Measurements from ENCODE around the gene PKIB. TPM values are rescaled to one million over a fixed set of nuclear protein-coding genes. Genes with fewer than 3 reads are reported as not detected.

PKIB gene
- total RNA-seq, 2 donors from 2014 or later: 46.0 to 56.1 TPM

DNA sequence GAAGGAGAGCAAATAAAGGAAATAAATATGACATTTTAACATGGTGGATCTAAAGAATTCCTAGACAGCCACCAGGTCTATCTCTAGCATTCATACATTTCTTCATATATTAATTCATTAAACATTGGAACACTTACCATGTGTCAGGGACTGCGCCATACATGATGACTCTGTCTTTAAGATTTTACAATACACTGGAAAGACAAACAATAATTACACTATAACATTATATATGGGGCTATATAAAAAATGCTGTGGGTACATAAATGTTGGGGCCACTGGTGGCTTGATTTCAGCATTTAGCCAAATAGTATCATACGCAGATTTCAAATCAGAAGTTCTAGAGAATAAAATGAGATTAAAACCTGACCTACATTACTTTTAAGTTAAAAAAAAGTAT is 33.3 kb upstream of the PKIB start:
- H3K27ac Mint-ChIP-seq: no peak overlapping the region
- Histone ChIP-seq H3K4me1 (ENCODE audit: control insufficient read depth, insufficient read depth, low read length) (no peaks in the 10 kb centered on the region), H3K27ac (ENCODE audit: low read depth, low read length) (no peak overlapping the region), H3K9ac (ENCODE audit: extremely low read depth, low read length, poor library complexity, severe bottlenecking) (no peak overlapping the region), H3K36me3 (ENCODE audit: control insufficient read depth, insufficient read depth, low read length) (no peaks in the 10 kb centered on the region), H3K4me3 (ENCODE audit: low read length) (no peak overlapping the region), H3K9me3 (ENCODE audit: control insufficient read depth, low read length) (peaks cover 53% of the 10 kb centered on the region), H3K27me3 (ENCODE audit: control insufficient read depth, insufficient read depth, low read length, poor library complexity, severe bottlenecking) (no peaks in the 10 kb centered on the region)
- no peak for DNase-seq
- 92% methylated on average over 2 of the region's 2 CpGs; no CpG with 5 or more reads in 1 of the 2 experiments for WGBS, 2 experiments (ENCODE audit: insufficient coverage in 1 of 2, insufficient read length in 1 of 2)
- H3K4me3 Mint-ChIP-seq: no peak overlapping the region
- no peaks in the 10 kb centered on the region for H3K27me3 Mint-ChIP-seq (ENCODE audit: insufficient read depth)
- H3K9me3 Mint-ChIP-seq: peaks cover 53% of the 10 kb centered on the region
- H3K4me1 Mint-ChIP-seq: no peaks in the 10 kb centered on the region
- peaks cover 48% of the 10 kb centered on the region for H3K36me3 Mint-ChIP-seq (ENCODE audit: low read depth)
- TF ChIP-seq, protein P1, sequence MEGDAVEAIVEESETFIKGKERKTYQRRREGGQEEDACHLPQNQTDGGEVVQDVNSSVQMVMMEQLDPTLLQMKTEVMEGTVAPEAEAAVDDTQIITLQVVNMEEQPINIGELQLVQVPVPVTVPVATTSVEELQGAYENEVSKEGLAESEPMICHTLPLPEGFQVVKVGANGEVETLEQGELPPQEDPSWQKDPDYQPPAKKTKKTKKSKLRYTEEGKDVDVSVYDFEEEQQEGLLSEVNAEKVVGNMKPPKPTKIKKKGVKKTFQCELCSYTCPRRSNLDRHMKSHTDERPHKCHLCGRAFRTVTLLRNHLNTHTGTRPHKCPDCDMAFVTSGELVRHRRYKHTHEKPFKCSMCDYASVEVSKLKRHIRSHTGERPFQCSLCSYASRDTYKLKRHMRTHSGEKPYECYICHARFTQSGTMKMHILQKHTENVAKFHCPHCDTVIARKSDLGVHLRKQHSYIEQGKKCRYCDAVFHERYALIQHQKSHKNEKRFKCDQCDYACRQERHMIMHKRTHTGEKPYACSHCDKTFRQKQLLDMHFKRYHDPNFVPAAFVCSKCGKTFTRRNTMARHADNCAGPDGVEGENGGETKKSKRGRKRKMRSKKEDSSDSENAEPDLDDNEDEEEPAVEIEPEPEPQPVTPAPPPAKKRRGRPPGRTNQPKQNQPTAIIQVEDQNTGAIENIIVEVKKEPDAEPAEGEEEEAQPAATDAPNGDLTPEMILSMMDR (conservative IDR thresholded peaks at IDR 0.05): no peak

DNA sequence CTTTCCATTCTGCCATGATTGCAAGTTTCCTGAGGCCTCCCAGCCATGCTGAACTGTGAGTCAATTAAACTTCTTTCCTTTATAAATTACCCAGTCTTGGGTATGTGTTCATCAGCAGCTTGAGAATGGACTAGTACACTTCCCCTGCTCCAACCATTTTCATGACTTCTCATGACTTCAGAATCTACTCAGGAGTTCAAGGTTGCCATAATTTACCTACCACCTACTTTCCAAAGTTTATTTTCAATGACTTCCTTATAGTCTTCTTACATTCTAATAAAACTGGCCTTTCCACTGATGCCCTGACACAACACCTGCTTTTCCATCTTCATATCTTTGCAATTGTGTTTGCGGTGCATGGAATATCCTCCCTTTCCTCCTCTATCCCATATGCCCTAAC is 31.2 kb upstream of the PKIB start:
- no peaks in the 10 kb centered on the region for H3K27me3 Mint-ChIP-seq (ENCODE audit: insufficient read depth)
- no peaks in the 10 kb centered on the region for H3K4me1 ChIP-seq (ENCODE audit: control insufficient read depth, insufficient read depth, low read length)

DNA sequence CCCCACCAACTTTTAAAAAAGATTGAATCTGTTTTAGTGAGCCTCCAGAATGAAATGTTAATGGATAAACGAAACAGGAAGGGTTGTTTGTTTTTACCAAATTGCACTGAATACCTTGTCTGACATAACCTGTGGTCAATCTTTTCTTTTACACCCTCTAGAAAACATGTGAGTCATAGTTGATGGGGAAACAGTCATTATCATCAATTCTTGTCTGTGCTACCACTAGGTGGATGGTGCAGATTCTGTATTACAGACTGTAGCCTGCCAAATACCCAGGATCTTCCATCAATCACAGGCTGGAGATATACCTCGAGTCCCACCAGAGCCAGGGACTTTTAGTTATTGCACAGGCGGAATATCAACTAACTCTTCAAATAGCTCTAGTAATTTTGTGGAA is 29.5 kb upstream of the PKIB start:
- Histone ChIP-seq H3K27me3 (ENCODE audit: control insufficient read depth, insufficient read depth, low read length, poor library complexity, severe bottlenecking) (no peaks in the 10 kb centered on the region), H3K9me3 (ENCODE audit: control insufficient read depth, low read length) (peaks cover 25% of the 10 kb centered on the region), H3K4me3 (ENCODE audit: low read length) (no peak overlapping the region), H3K4me1 (ENCODE audit: control insufficient read depth, insufficient read depth, low read length) (no peaks in the 10 kb centered on the region), H3K9ac (ENCODE audit: extremely low read depth, low read length, poor library complexity, severe bottlenecking) (no peak overlapping the region), H3K27ac (ENCODE audit: low read depth, low read length) (no peak overlapping the region), H3K36me3 (ENCODE audit: control insufficient read depth, insufficient read depth, low read length) (no peaks in the 10 kb centered on the region)
- Mint-ChIP-seq H3K27me3 (ENCODE audit: insufficient read depth) (no peaks in the 10 kb centered on the region), H3K4me3 (no peak overlapping the region), H3K9me3 (peaks cover 26% of the 10 kb centered on the region), H3K27ac (no peak overlapping the region), H3K36me3 (ENCODE audit: low read depth) (peaks cover 53% of the 10 kb centered on the region), H3K4me1 (no peaks in the 10 kb centered on the region)
- WGBS, 2 experiments (ENCODE audit: insufficient coverage in 1 of 2, insufficient read length in 1 of 2): 87% methylated on average over 3 of the region's 3 CpGs; no CpG with 5 or more reads in 1 of the 2 experiments
- DNase-seq: no peak
- TF ChIP-seq, protein P1 (conservative IDR thresholded peaks at IDR 0.05): peak; percentile 57

More for the DNA sequence above, 31.2 kb upstream of the PKIB start:
- Mint-ChIP-seq H3K4me1 (no peaks in the 10 kb centered on the region), H3K27ac (no peak overlapping the region), H3K4me3 (no peak overlapping the region), H3K36me3 (ENCODE audit: low read depth) (peaks cover 48% of the 10 kb centered on the region), H3K9me3 (peaks cover 33% of the 10 kb centered on the region)
- H3K4me3 ChIP-seq (ENCODE audit: low read length): no peak overlapping the region
- H3K27me3 ChIP-seq (ENCODE audit: control insufficient read depth, insufficient read depth, low read length, poor library complexity, severe bottlenecking): no peaks in the 10 kb centered on the region
- WGBS, 2 experiments (ENCODE audit: insufficient coverage in 1 of 2, insufficient read length in 1 of 2): 98 to 100% methylated on average over 1 of the region's 1 CpG
- DNase-seq: no peak
- peaks cover 32% of the 10 kb centered on the region for H3K9me3 ChIP-seq (ENCODE audit: control insufficient read depth, low read length)
- no peak overlapping the region for H3K27ac ChIP-seq (ENCODE audit: low read depth, low read length)
- no peaks in the 10 kb centered on the region for H3K36me3 ChIP-seq (ENCODE audit: control insufficient read depth, insufficient read depth, low read length)
- H3K9ac ChIP-seq (ENCODE audit: extremely low read depth, low read length, poor library complexity, severe bottlenecking): no peak overlapping the region
- TF ChIP-seq, protein P1 (conservative IDR thresholded peaks at IDR 0.05): no peak
